Osteoblast (primary cell): ENCODE results near the gene LIPG. TPM values are rescaled to one million over a fixed set of nuclear protein-coding genes. Genes with fewer than 3 reads are reported as not detected.

ENCODE experiments used
- DNase-seq: peaks from one replicate; pipeline ENCODE4 v3.0.0; 2011; ENCODE audit warnings: low spot score, mixed read lengths; ENCODE audit not compliant: insufficient read length; ENCODE audit errors: missing footprints
- H2AFZ ChIP-seq: 2 replicates; pipeline ENCODE4 v1.6.0; 2011; ENCODE audit warnings: mild to moderate bottlenecking, low read length
- H3K27ac ChIP-seq: 2 replicates; pipeline ENCODE4 v1.5.1; 2011; ENCODE audit warnings: mild to moderate bottlenecking, low read depth, low read length, moderate library complexity
- H3K27me3 ChIP-seq: 2 replicates; pipeline ENCODE4 v1.6.0; 2012; ENCODE audit warnings: mild to moderate bottlenecking, control low read depth, inconsistent platforms, low read length, moderate library complexity; ENCODE audit not compliant: insufficient read depth
- H3K36me3 ChIP-seq: 2 replicates; pipeline ENCODE4 v1.5.1; 2011; ENCODE audit warnings: mild to moderate bottlenecking, low read length, control low read depth, moderate library complexity; ENCODE audit not compliant: insufficient read depth
- H3K4me1 ChIP-seq: 2 replicates; pipeline ENCODE4 v1.5.1; 2011; ENCODE audit warnings: mild to moderate bottlenecking, low read length, control low read depth, moderate library complexity; ENCODE audit not compliant: insufficient read depth
- H3K4me2 ChIP-seq: 2 replicates; pipeline ENCODE4 v1.6.0; 2011; ENCODE audit warnings: mild to moderate bottlenecking, low read length; ENCODE audit not compliant: insufficient read depth
- H3K4me3 ChIP-seq: fragments of 200-600 bp; sonication (generic); 3 replicates; pipeline ENCODE4 v1.5.1; 2012; ENCODE audit warnings: mild to moderate bottlenecking, low read length, inconsistent platforms; ENCODE audit not compliant: insufficient read depth
- H3K79me2 ChIP-seq: 2 replicates; pipeline ENCODE4 v1.6.0; 2012; ENCODE audit warnings: mild to moderate bottlenecking, low read length, control low read depth, inconsistent platforms; ENCODE audit not compliant: insufficient read depth
- H3K9me3 ChIP-seq: 2 replicates; pipeline ENCODE4 v1.5.1; 2011; ENCODE audit warnings: low read depth, low read length, control low read depth
- H4K20me1 ChIP-seq: 2 replicates; pipeline ENCODE4 v1.6.0; 2012; ENCODE audit warnings: mild to moderate bottlenecking, low read length, control low read depth; ENCODE audit not compliant: insufficient read depth
- CTCF ChIP-seq: IDR thresholded peaks from 2 replicates; pipeline ENCODE4 v1.5.1; 2011; ENCODE audit warnings: mild to moderate bottlenecking, low read depth, low read length, moderate library complexity; ENCODE audit errors: extremely low read depth
- total RNA-seq: library from RNA; depleted of rRNA; stranded (reverse); fragments of >200 nt; gene quantifications from 2 replicates; pipeline ENCODE4 v1.2.3, GENCODE V29; 2012

The LIPG gene
- total RNA-seq, 1 donor, result 2.2 TPM

GRCh38 chr18:49524349-49524748, 37.5 kb upstream of the LIPG start:
- Histone ChIP-seq H3K27ac (no peak overlapping the region), H3K4me1 (no peaks in the 10 kb centered on the region), H3K36me3 (no peaks in the 10 kb centered on the region), H3K27me3 (peaks cover 2% of the 10 kb centered on the region), H3K9me3 (no peaks in the 10 kb centered on the region), H3K79me2 (no peaks in the 10 kb centered on the region), H2AFZ (no peak overlapping the region), H3K4me3 (no peak overlapping the region), H4K20me1 (no peaks in the 10 kb centered on the region), H3K4me2 (no peak overlapping the region)
- DNase-seq, result no peak
- TF ChIP-seq CTCF, result no peak

GRCh38 chr18:49524951-49525350, 36.9 kb upstream of the LIPG start:
- Histone ChIP-seq H3K9me3 (no peaks in the 10 kb centered on the region), H4K20me1 (no peaks in the 10 kb centered on the region), H3K27ac (no peak overlapping the region), H3K27me3 (peaks cover 4% of the 10 kb centered on the region), H3K79me2 (no peaks in the 10 kb centered on the region), H3K4me2 (no peak overlapping the region), H3K4me3 (no peak overlapping the region), H2AFZ (no peak overlapping the region), H3K36me3 (no peaks in the 10 kb centered on the region), H3K4me1 (no peaks in the 10 kb centered on the region)
- TF ChIP-seq CTCF, result no peak
- DNase-seq, result no peak

- Histone ChIP-seq H3K9me3 (no peaks in the 10 kb centered on the region), H3K4me2 (no peak overlapping the region), H3K4me1 (no peaks in the 10 kb centered on the region), H2AFZ (no peak overlapping the region), H3K27me3 (peaks cover 4% of the 10 kb centered on the region), H3K27ac (no peak overlapping the region), H3K79me2 (no peaks in the 10 kb centered on the region), H3K4me3 (no peak overlapping the region), H3K36me3 (no peaks in the 10 kb centered on the region), H4K20me1 (no peaks in the 10 kb centered on the region)
- TF ChIP-seq CTCF, result no peak
- DNase-seq, result no peak
Measured at GRCh38 chr18:49525981-49526380, 35.9 kb upstream of the LIPG start.

GRCh38 chr18:49527631-49528327, 34.1 kb upstream of the LIPG start:
- Histone ChIP-seq H3K4me1 (no peaks in the 10 kb centered on the region), H3K79me2 (no peaks in the 10 kb centered on the region), H3K9me3 (no peaks in the 10 kb centered on the region), H4K20me1 (no peaks in the 10 kb centered on the region), H2AFZ (no peak overlapping the region), H3K4me3 (no peak overlapping the region), H3K27me3 (peaks cover 4% of the 10 kb centered on the region), H3K36me3 (no peaks in the 10 kb centered on the region), H3K4me2 (no peak overlapping the region), H3K27ac (no peak overlapping the region)
- no peak for TF ChIP-seq CTCF
- DNase-seq, result no peak
